GM12875 (cell line): ENCODE data around the gene ZNF8.

Experiments
- H3K4me3 ChIP-seq: one replicate; pipeline ENCODE4 v1.5.1; 2011; ENCODE audit warnings: low read depth, low read length, control low read depth
- CTCF ChIP-seq: IDR thresholded peaks from 2 replicates; pipeline ENCODE4 v1.5.1; 2011; ENCODE audit warnings: low read depth, mild to moderate bottlenecking, control low read depth, inconsistent platforms, low read length, moderate library complexity, borderline replicate concordance; ENCODE audit not compliant: insufficient read depth

Gene ZNF8

GRCh38 chr19:58311345-58311865 is 32.6 kb downstream of the ZNF8 start:
- H3K4me3 ChIP-seq: no peak overlapping the region
- no peak for TF ChIP-seq CTCF

- no peak for TF ChIP-seq CTCF
- no peak overlapping the region for H3K4me3 ChIP-seq
Measured at GRCh38 chr19:58315580-58315979, 36.8 kb downstream of the ZNF8 start.

- H3K4me3 ChIP-seq: no peak overlapping the region
- no peak for TF ChIP-seq CTCF
Measured at GRCh38 chr19:58317476-58318072, 38.8 kb downstream of the ZNF8 start.

- TF ChIP-seq CTCF: no peak
- H3K4me3 ChIP-seq: no peak overlapping the region
Measured at GRCh38 chr19:58318297-58318696, 39.5 kb downstream of the ZNF8 start.

- no peak overlapping the region for H3K4me3 ChIP-seq
- no peak for TF ChIP-seq CTCF
Measured at GRCh38 chr19:58319241-58319640, 40.5 kb downstream of the ZNF8 start.

- H3K4me3 ChIP-seq: no peak overlapping the region
- TF ChIP-seq CTCF: no peak
Measured at GRCh38 chr19:58325311-58326022, 46.7 kb downstream of the ZNF8 start.

GRCh38 chr19:58326501-58326913 is 47.8 kb downstream of the ZNF8 start:
- H3K4me3 ChIP-seq: peak overlapping the region; percentile 71

More at GRCh38 chr19:58326501-58326913, 47.8 kb downstream of the ZNF8 start:
- TF ChIP-seq CTCF: no peak
